K562 (cell line): ENCODE data around the gene TRIM27. TPM values are rescaled to one million over a fixed set of nuclear protein-coding genes. Genes with fewer than 3 reads are reported as not detected.
A peak's percentile ranks its signal among the peaks of the same experiment; 100 is the strongest.
"Not testable (repeated sequence)": the region's sequence is repeated elsewhere in the genome, so short reads cannot be mapped to it uniquely, and the experiment has no call there.

Source experiments
- ATAC-seq: fragments of 200-7000 bp; cut with Tn5 transposase; 3 replicates; pipeline ENCODE4 v1.9.1; 2020; ENCODE audit warnings: moderate library complexity
- BruUV-seq: library from RNA; stranded (reverse); fragments of 400-500 nt; replicated peaks from 2 replicates; lab custom pipeline; 2021; lab: Mats Ljungman, UMichigan
- CTCF ChIA-PET: fragments of 300-600 bp; formaldehyde crosslinking; extraction: SDS; loops from one replicate; lab custom pipeline; 2021; ENCODE audit warnings: low intra/inter-chr PET ratio; lab: Yijun Ruan, JAX
- POLR2A ChIA-PET: fragments of 300-600, 350-650 bp; sonication (Branson Sonifier 250); formaldehyde crosslinking; extraction: SDS; loops from one replicate; lab custom pipeline; 2021; ENCODE audit warnings: antibody characterized with exemption, inconsistent platforms; lab: Yijun Ruan, JAX
- DNase-seq, 4 experiments: peaks; one replicate each; pipeline versions ENCODE4 v3.0.0 to v3.0.0-alpha.2; 2011 to 2018; ENCODE audit warnings: low spot score in 3 of 4, mixed read lengths in 3 of 4; ENCODE audit errors: extremely low read depth in 1 of 4
- FAIRE-seq: peaks from 2 replicates; lab custom pipeline; 2011; peaks lifted over from hg19 to GRCh38; lab: Jason Lieb, UNC
- H2AFZ ChIP-seq: 2 replicates; pipeline ENCODE4 v1.6.0; 2011; ENCODE audit warnings: low read depth, low read length, control low read depth, inconsistent platforms
- H3K27ac ChIP-seq: fragments of 200-600 bp; 3 replicates; pipeline ENCODE4 v1.8.0; 2011; ENCODE audit warnings: low read depth, mild to moderate bottlenecking, control low read depth, inconsistent platforms, low read length, moderate library complexity, mixed read lengths; ENCODE audit errors: extremely low read depth
- H3K27me3 ChIP-seq, 2 experiments: fragments of 300-600 bp in 1 of 2; 2 replicates in 1 of 2; 3 replicates in 1 of 2; pipeline versions ENCODE4 v1.6.0 to v1.8.0; 2011; ENCODE audit warnings: inconsistent platforms in 2 of 2, low read length in 2 of 2, mild to moderate bottlenecking in 1 of 2, mixed read lengths in 1 of 2, moderate library complexity in 1 of 2; ENCODE audit not compliant: control insufficient read depth in 2 of 2, insufficient read depth in 2 of 2
- H3K36me3 ChIP-seq: fragments of 300-600 bp; 3 replicates; pipeline ENCODE4 v1.8.0; 2011; ENCODE audit warnings: mild to moderate bottlenecking, low read length, inconsistent platforms; ENCODE audit not compliant: control insufficient read depth, insufficient read depth
- H3K4me1 ChIP-seq, 2 experiments: fragments of 200-600 bp in 1 of 2; replicated peaks in 1 of 2; 2 replicates in 1 of 2; 3 replicates in 1 of 2; pipeline versions ENCODE4 v1.5.1 to v1.8.0; 2011; ENCODE audit warnings: inconsistent platforms in 2 of 2, low read length in 2 of 2, mild to moderate bottlenecking in 1 of 2, mixed read lengths in 1 of 2, moderate library complexity in 1 of 2; ENCODE audit not compliant: control insufficient read depth in 2 of 2, insufficient read depth in 2 of 2
- H3K4me2 ChIP-seq: 2 replicates; pipeline ENCODE4 v1.6.1; 2011; ENCODE audit warnings: low read length, control low read depth, inconsistent platforms, mixed read lengths; ENCODE audit not compliant: insufficient read depth
- H3K4me3 ChIP-seq: fragments of 200-600 bp; sonication (generic), shearing (Covaris generic); 2 replicates; pipeline ENCODE4 v1.5.1; 2016; ENCODE audit warnings: control low read depth, inconsistent platforms
- H3K79me2 ChIP-seq: fragments of 200-600 bp; 3 replicates; pipeline ENCODE4 v1.8.0; 2011; ENCODE audit warnings: low read length, inconsistent platforms; ENCODE audit not compliant: control insufficient read depth, insufficient read depth
- H3K9ac ChIP-seq, 2 experiments: 2 replicates each; pipeline versions ENCODE4 v1.6.0 to v1.6.1; 2011; ENCODE audit warnings: low read depth in 2 of 2, low read length in 2 of 2, control low read depth in 1 of 2, inconsistent platforms in 1 of 2, mild to moderate bottlenecking in 1 of 2, mixed read lengths in 1 of 2; ENCODE audit not compliant: insufficient read depth in 1 of 2
- H3K9me1 ChIP-seq: one replicate; pipeline ENCODE4 v1.6.0; 2011; ENCODE audit warnings: inconsistent platforms, mild to moderate bottlenecking, low read length, moderate library complexity; ENCODE audit not compliant: control insufficient read depth, insufficient read depth
- H3K9me3 ChIP-seq: replicated peaks from 2 replicates; pipeline ENCODE4 v1.5.1; 2011; ENCODE audit warnings: low read depth, low read length, inconsistent platforms; ENCODE audit not compliant: control insufficient read depth, insufficient read depth
- H4K20me1 ChIP-seq: replicated peaks from 2 replicates; pipeline ENCODE4 v1.6.1; 2011; ENCODE audit warnings: low read length, inconsistent platforms, mixed read lengths; ENCODE audit not compliant: control insufficient read depth, insufficient read depth
- CCNT2 ChIP-seq: IDR thresholded peaks from 2 replicates; pipeline ENCODE4 v1.6.1; 2011; ENCODE audit warnings: borderline replicate concordance, low read depth, mild to moderate bottlenecking, moderate library complexity, mixed read lengths, low read length; ENCODE audit not compliant: insufficient read length; ENCODE audit errors: extremely low read depth
- CEBPB ChIP-seq: fragments of 450-650 bp; IDR thresholded peaks from 2 replicates; pipeline ENCODE4 v1.6.1; 2016; ENCODE audit warnings: missing genetic modification characterization, missing compliant biosample characterization
- CHD1 ChIP-seq: fragments of 200-600 bp; sonication (generic); IDR thresholded peaks from one replicate; pipeline ENCODE4 v1.6.1; 2012; ENCODE audit warnings: mild to moderate bottlenecking, moderate library complexity, low read length, inconsistent platforms
- ERF ChIP-seq: fragments of 450-650 bp; formaldehyde crosslinking; IDR thresholded peaks from 2 replicates; pipeline ENCODE4 v1.4.0; 2020; ENCODE audit warnings: mild to moderate bottlenecking, mixed read lengths
- GABPA ChIP-seq: fragments of 200-800 bp; sonication (Bioruptor generic); conservative IDR thresholded peaks from 2 replicates; pipeline ENCODE4 v1.6.1; 2016; ENCODE audit warnings: low read depth, missing genetic modification characterization, missing compliant biosample characterization
- L3MBTL2 ChIP-seq: fragments of 450-650 bp; IDR thresholded peaks from 2 replicates; pipeline ENCODE4 v1.6.1; 2016; ENCODE audit warnings: mild to moderate bottlenecking, moderate library complexity
- PCBP1 ChIP-seq: fragments of 200-400 bp; formaldehyde crosslinking; IDR thresholded peaks from 2 replicates; pipeline ENCODE4 v1.6.1; 2018; ENCODE audit warnings: mild to moderate bottlenecking, low read depth, low read length; ENCODE audit not compliant: poor library complexity, severe bottlenecking
- POLR2A ChIP-seq: fragments of 450-650 bp; conservative IDR thresholded peaks from 2 replicates; pipeline ENCODE4 v1.6.1; 2016
- RB1 ChIP-seq: fragments of 450-650 bp; IDR thresholded peaks from 2 replicates; pipeline ENCODE4 v1.6.1; 2017; ENCODE audit warnings: low read depth, mild to moderate bottlenecking
- SIN3B ChIP-seq: fragments of 450-650 bp; IDR thresholded peaks from 2 replicates; pipeline ENCODE4 v1.6.1; 2017; ENCODE audit warnings: low read depth, mild to moderate bottlenecking, moderate library complexity
- TBP ChIP-seq: optimal IDR thresholded peaks from 2 replicates; pipeline ENCODE3; 2011; ENCODE audit warnings: low read depth, low read length, improper control_type of control experiment
- ZFX ChIP-seq: sonication (generic); formaldehyde crosslinking; IDR thresholded peaks from 2 replicates; pipeline ENCODE4 v1.8.0; 2022; ENCODE audit warnings: mild to moderate bottlenecking, missing genetic modification reagents, moderate library complexity
- ZNF232 ChIP-seq: sonication (generic); formaldehyde crosslinking; IDR thresholded peaks from 2 replicates; pipeline ENCODE4 v1.8.0; 2022; ENCODE audit warnings: mild to moderate bottlenecking, missing genetic modification reagents
- WGBS: fragments of 100-300 bp; shearing (Covaris generic); methylation state at CpG from one replicate; pipeline ENCODE4 v1.1.6; 2016; ENCODE audit warnings: low coverage, mixed read lengths; ENCODE audit not compliant: insufficient coverage; ENCODE audit errors: missing lambda C conversion rate; 5-methylcytosine and 5-hydroxymethylcytosine counted together
- in situ Hi-C: fragments of 300-500 bp; cut with MboI; formaldehyde crosslinking; loops from 4 replicates; pipeline ENCODE4 v1.15.0; 2018; ENCODE audit warnings: inconsistent platforms, mixed read lengths
- intact Hi-C: fragments of 100-400 bp; cut with micrococcal nuclease; formaldehyde crosslinking; loops from 2 replicates; pipeline ENCODE4 v1.14.2; 2022
- polyA plus RNA-seq, 8 experiments: library from polyadenylated mRNA; depleted of rRNA in 4 of 8; stranded (reverse) in 5 of 8; unstranded in 3 of 8; fragments of >200 nt; fragmentation: Nextera tagmentation in 2 of 8; fragmentation: Illumina TruSeq in 1 of 8; extraction: Ambion mirVana in 2 of 8; extraction: Trizol in 1 of 8; gene quantifications; 2 replicates each; pipeline versions ENCODE4 v1.2.1 to v1.2.3, GENCODE V29; 2011 to 2014; ENCODE audit warnings: inconsistent platforms in 1 of 8, missing spikeins in 1 of 8
- total RNA-seq, 7 experiments: library from RNA; depleted of rRNA in 6 of 7; stranded (reverse); fragments of >200 nt in 6 of 7; fragmentation: Illumina TruSeq in 2 of 7; extraction: Trizol in 2 of 7; gene quantifications; 2 replicates each; pipeline versions ENCODE4 v1.2.1 to v1.2.3, GENCODE V29; 2011 to 2021; ENCODE audit warnings: low replicate concordance in 1 of 7
- TF ChIP-seq, protein P1 (sequence below), 2 experiments: fragments of 250-450 bp in 1 of 2; fragments of 450-650 bp in 1 of 2; sonication (Bioruptor Pico) in 1 of 2; IDR thresholded peaks; 2 replicates each; pipeline versions ENCODE4 v1.6.1 to v1.8.0; 2016 to 2021; ENCODE audit warnings: mild to moderate bottlenecking in 2 of 2, moderate library complexity in 2 of 2, missing compliant biosample characterization in 1 of 2, missing genetic modification characterization in 1 of 2
- TF ChIP-seq, protein P2 (sequence below), 2 experiments: IDR thresholded peaks; 2 replicates each; pipeline ENCODE4 v1.6.1; 2011; ENCODE audit warnings: borderline replicate concordance in 1 of 2, control low read depth in 1 of 2, low read depth in 1 of 2, low read length in 1 of 2, mild to moderate bottlenecking in 1 of 2, mixed read lengths in 1 of 2, moderate library complexity in 1 of 2; ENCODE audit not compliant: insufficient read depth in 1 of 2, insufficient read length in 1 of 2, poor library complexity in 1 of 2, severe bottlenecking in 1 of 2; ENCODE audit errors: extremely low read depth in 1 of 2
- TF ChIP-seq, protein P3 (sequence below): fragments of 250-450 bp; sonication (Bioruptor Pico); IDR thresholded peaks from 2 replicates; pipeline ENCODE4 v1.9.0; 2021; ENCODE audit warnings: mild to moderate bottlenecking, inconsistent platforms

TRIM27 gene
- total and polyA plus RNA-seq, 9 of the 15 experiments (the other 6 are each of a cell fraction or from before 2014, with no cell fraction given), result 37.7 to 235 (median 122) TPM

DNA sequence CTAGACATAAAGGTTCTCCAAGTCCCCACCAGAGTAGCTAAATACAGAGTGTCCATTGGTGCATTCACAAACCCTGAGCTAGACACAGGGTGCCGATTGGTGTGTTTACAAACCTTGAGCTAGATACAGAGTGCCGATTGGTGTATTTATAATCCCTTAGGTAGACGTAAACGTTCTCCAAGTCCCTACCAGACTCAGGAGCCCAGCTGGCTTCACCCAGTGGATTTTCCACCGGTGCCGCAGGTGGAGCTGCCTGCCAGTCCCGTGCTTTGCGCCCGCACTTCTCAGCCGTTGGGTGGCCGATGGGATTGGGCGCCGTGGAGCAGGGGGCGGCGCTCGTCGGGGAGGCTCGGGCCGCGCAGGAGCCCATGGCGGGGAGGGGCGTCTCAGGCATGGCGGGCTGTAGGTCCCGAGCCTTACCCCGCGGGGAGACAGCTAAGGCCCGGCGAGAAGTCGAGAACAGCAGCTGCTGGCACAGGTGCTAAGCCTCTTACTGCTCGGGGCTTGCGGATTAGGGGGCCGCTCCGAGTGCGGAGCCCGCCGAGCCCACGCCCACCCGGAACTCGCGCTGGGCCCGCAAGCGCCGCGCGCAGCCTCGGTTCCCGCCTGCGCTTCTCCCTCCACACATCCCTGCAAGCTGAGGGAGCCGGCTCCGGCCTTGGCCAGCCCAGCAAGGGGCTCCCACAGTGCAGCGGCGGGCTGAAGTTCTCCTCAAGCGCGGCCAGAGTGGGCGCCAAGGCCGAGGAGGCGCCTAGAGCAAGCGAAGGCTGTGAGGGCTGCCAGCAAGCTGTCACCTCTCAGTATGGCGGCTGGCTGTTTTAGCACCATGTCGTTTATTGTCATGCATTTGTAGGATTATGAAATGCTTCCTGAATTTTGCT lies 57.3 kb downstream of the TRIM27 start:
- in situ Hi-C loops, H4K20me1 ChIP-seq, intact Hi-C loops, H3K79me2 ChIP-seq, CTCF ChIA-PET, FAIRE-seq, H3K36me3 ChIP-seq, H3K9me1 ChIP-seq, H3K9me3 ChIP-seq, H3K27me3 ChIP-seq: not testable (repeated sequence)
- peak overlapping the region; percentile 78 for H2AFZ ChIP-seq
- WGBS, result 47% methylated on average over 60 of the region's 60 CpGs
- H3K4me3 ChIP-seq, result peak overlapping the region; percentile 35
- POLR2A ChIA-PET, result interaction anchor here (0.9 to 3.8 kb wide), 11 partner anchors 9 to 129 kb away, joined by 3 to 28 read pairs (median 5); no protein-coding TSS in a partner anchor
- DNase-seq, result peak in 3 of 4 experiments; percentile 31 to 72 (median 33)
- peak; percentile 51 for ATAC-seq
- peak overlapping the region; percentile 79 for H3K27ac ChIP-seq
- H3K4me1 ChIP-seq, result peaks cover 14 to 22% of the 10 kb centered on the region in 2 experiments; a peak in 4 of 5 replicates
- H3K9ac ChIP-seq, result peak overlapping the region; percentile 59 to 89
- peak overlapping the region; percentile 76 for H3K4me2 ChIP-seq
- TSS peak; percentile 76 for BruUV-seq
- 0 out of 2 replicates have a peak, but pooled peaks have one; percentile 47 for TF ChIP-seq ZNF232 (CRISPR knock-in tag)
- peak; percentile 76 for TF ChIP-seq CHD1
- peak; percentile 18; the same call in 1 of the 2 replicates for TF ChIP-seq SIN3B
- peak; percentile 48 for TF ChIP-seq PCBP1
- TF ChIP-seq L3MBTL2, result peak; percentile 80
- peak; percentile 94 for TF ChIP-seq ZFX (CRISPR knock-in tag)
- TF ChIP-seq CEBPB (tag), result 0 out of 2 replicates have a peak, but pooled peaks have one; percentile 50
- TF ChIP-seq POLR2A, result peak; percentile 72
- TF ChIP-seq, protein P1, sequence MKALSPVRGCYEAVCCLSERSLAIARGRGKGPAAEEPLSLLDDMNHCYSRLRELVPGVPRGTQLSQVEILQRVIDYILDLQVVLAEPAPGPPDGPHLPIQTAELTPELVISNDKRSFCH (CRISPR knock-in tag; IDR thresholded peaks at IDR 0.05), result not testable (repeated sequence)
- TF ChIP-seq, protein P1 (tag; IDR thresholded peaks at IDR 0.05), result peak; percentile 71
- peak; percentile 69 for TF ChIP-seq RB1
- peak; percentile 56 for TF ChIP-seq CCNT2
- TF ChIP-seq TBP, result peak; percentile 13
- 0 out of 2 replicates have a peak, but pooled peaks have one; percentile 22 for TF ChIP-seq GABPA (tag)
- peak; percentile 59; the same call in 1 of the 2 replicates for TF ChIP-seq ERF
- TF ChIP-seq, protein P2, sequence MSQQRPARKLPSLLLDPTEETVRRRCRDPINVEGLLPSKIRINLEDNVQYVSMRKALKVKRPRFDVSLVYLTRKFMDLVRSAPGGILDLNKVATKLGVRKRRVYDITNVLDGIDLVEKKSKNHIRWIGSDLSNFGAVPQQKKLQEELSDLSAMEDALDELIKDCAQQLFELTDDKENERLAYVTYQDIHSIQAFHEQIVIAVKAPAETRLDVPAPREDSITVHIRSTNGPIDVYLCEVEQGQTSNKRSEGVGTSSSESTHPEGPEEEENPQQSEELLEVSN (IDR thresholded peaks at IDR 0.05; ENCODE audit: borderline replicate concordance in 1 of 2, extremely low read depth in 1 of 2, insufficient read depth in 1 of 2, insufficient read length in 1 of 2, low read depth in 1 of 2, low read length in 1 of 2, poor library complexity in 1 of 2, severe bottlenecking in 1 of 2), result peak; percentile 61 to 83
- TF ChIP-seq, protein P3, sequence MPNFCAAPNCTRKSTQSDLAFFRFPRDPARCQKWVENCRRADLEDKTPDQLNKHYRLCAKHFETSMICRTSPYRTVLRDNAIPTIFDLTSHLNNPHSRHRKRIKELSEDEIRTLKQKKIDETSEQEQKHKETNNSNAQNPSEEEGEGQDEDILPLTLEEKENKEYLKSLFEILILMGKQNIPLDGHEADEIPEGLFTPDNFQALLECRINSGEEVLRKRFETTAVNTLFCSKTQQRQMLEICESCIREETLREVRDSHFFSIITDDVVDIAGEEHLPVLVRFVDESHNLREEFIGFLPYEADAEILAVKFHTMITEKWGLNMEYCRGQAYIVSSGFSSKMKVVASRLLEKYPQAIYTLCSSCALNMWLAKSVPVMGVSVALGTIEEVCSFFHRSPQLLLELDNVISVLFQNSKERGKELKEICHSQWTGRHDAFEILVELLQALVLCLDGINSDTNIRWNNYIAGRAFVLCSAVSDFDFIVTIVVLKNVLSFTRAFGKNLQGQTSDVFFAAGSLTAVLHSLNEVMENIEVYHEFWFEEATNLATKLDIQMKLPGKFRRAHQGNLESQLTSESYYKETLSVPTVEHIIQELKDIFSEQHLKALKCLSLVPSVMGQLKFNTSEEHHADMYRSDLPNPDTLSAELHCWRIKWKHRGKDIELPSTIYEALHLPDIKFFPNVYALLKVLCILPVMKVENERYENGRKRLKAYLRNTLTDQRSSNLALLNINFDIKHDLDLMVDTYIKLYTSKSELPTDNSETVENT (CRISPR knock-in tag), result peak; percentile 44
